ENCODE measurements around the gene FRMD4A.
"Not testable (repeated sequence)": the region's sequence is repeated elsewhere in the genome, so short reads cannot be mapped to it uniquely, and the experiment has no call there.

Gene FRMD4A

GRCh38 chr10:14240253-14241189, 90.2 kb downstream of the FRMD4A start:
- DNase-seq (ENCODE audit: low read depth) = no peak

GRCh38 chr10:14238659-14239058, 92.1 kb downstream of the FRMD4A start:
- DNase-seq (ENCODE audit: low read depth) = not testable (repeated sequence)

- no peak for DNase-seq (ENCODE audit: low read depth)
These were observed 94.4 kb downstream of the FRMD4A start for GRCh38 chr10:14236341-14236740.

- no peak for DNase-seq (ENCODE audit: low read depth)
These were observed 95.0 kb downstream of the FRMD4A start for GRCh38 chr10:14235566-14236195.

- DNase-seq (ENCODE audit: low read depth) = no peak
These were observed 97.2 kb downstream of the FRMD4A start for GRCh38 chr10:14233566-14233965.

- not testable (repeated sequence) for DNase-seq (ENCODE audit: low read depth)
These were observed 101.9 kb downstream of the FRMD4A start for GRCh38 chr10:14228798-14229197.

GRCh38 chr10:14225379-14225778, 105.3 kb downstream of the FRMD4A start:
- DNase-seq (ENCODE audit: low read depth) = no peak

DNA sequence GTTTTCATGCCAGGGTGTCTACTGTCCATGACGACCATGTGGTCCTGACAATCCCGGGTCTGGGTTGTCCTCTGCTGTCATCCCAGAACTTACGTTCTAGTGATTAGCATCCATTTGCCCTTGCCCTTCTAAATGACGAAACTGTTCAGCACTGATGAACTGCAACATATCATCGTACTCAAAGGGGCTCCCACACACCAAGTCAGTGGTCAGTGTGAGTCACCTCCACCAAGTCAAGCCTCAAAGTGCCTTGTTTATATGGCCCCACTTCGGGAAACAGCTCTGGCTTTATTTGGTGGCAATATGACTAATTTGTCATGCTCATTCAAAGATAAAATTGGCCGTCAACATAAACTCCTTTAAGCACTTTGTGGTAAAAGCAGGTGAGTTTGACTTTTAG, 110.7 kb downstream of the FRMD4A start:
- no peak for DNase-seq (ENCODE audit: low read depth)

DNA sequence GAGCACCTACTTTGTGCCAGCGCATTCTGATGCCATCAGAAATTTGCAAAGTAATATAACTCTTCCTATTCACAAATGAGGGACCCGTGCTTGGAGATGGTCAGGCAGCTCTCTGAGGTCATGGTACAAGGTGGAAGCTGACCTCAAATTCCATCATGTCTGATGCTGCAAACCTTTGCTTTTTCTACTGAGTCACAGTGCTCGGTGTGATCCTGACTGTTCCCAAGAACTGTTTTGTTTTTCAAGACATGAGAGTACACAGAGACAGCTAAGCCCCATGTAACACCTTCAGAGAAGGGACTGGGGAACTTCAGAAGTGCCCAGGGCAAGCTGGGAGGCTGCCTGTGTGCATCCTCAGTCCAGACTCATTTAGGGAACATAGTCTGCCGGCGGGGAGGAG, 111.3 kb downstream of the FRMD4A start:
- DNase-seq (ENCODE audit: low read depth) = no peak

DNA sequence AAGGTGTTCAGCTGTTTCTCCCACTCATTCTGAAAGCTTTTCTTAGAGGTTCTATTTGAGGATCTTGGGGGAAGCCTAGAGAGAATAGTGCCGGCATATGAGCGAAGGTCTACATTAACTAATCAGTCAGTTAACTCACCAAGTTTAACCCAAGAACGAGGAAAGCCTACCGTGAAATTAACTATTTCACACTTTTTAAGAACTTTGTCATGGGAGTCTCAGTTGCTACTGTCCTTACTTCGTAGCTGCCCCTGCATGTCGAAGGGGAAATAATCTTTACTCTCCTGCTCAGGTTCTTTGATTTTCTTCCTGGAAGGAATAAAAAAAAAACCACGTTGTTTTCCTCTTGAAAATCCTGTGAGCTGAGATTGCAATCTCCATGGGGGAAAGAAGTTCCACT, 115.1 kb downstream of the FRMD4A start:
- no peak for DNase-seq (ENCODE audit: low read depth)

DNA sequence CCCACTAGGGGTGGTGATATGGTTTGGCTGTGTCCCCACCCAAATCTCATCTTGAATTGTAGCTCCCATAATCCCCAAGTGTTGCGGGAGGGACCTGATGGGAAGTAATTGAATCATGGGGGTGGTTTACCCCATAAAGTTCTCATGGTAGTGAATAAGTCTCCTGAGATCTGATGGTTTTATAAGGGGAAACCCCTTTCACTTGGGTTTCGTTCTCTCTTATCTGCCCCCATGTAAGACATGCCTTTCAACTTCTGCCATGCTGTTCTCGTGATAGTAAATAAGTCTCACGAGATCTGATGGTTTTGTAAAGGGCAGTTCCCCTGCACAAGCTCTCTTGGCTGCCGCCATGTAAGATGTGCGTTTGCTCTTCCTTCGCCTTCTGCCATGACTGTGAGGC, 117.0 kb downstream of the FRMD4A start:
- not testable (repeated sequence) for DNase-seq (ENCODE audit: low read depth)

DNA sequence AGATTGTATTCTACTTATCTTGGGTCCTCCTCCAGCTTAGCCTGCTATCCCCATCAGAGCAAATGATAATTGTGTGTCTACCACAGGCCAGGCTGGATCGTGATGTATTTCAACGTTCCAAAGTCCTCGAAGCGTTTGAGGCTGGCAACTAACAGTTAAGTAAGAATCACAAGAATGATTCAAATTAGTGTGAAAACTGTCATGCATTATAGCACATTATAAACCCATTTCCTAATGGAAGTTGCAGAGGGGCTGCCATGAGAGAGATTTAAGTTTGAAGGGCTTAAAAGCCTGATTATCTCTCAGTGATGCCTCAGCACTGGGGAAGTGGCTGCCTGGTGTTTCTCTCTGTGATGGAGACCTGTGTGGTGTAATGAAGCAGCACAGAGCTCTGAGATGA, 119.1 kb downstream of the FRMD4A start:
- DNase-seq (ENCODE audit: low read depth) = no peak

DNA sequence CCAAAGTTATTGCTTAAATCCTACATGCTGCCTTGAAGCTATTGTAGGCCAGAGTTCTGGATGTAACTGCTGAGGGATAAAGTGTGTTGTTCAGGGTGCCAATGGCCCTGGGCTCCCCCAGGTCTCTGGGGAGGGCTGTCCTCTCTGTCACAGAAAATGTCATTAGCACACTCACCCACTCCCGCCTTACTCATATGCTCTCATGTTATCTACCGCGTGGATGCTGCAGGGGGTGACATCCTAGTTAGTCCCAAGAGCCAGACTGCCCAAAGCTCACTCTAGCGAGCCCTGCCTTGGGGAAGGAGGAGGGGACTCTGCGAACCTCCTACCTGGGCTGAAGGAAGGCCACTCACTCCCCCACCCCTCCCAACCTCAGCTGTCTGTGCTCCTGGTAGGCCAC, 122.5 kb downstream of the FRMD4A start:
- no peak for DNase-seq (ENCODE audit: low read depth)

- DNase-seq (ENCODE audit: low read depth) = no peak
These were observed 125.5 kb downstream of the FRMD4A start for GRCh38 chr10:14205233-14205632.

- no peak for DNase-seq (ENCODE audit: low read depth)
These were observed 129.8 kb downstream of the FRMD4A start for GRCh38 chr10:14200698-14201544.

DNA sequence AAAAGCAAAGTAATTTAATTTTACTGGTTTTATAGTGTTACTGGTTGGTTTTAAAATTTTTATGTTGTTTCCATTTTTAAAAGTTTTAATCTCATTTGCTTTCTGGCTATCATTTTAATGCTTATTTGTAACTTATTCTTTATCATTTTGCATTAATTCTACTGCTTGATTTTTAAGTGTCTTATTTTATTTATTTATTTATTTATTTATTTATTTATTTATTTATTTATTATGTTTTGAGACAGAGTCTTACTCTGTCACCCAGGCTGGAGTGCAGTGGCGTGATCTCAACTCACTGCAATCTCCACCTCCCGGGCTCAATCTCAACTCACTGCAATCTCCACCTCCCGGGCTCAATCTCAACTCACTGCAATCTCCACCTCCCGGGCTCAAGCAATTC, 131.6 kb downstream of the FRMD4A start:
- not testable (repeated sequence) for DNase-seq (ENCODE audit: low read depth)

GRCh38 chr10:14198078-14198477, 132.6 kb downstream of the FRMD4A start:
- no peak for DNase-seq (ENCODE audit: low read depth)

- DNase-seq (ENCODE audit: low read depth) = no peak
These were observed 134.6 kb downstream of the FRMD4A start for GRCh38 chr10:14196113-14196512.

GRCh38 chr10:14195433-14195832, 135.3 kb downstream of the FRMD4A start:
- no peak for DNase-seq (ENCODE audit: low read depth)

- no peak for DNase-seq (ENCODE audit: low read depth)
These were observed 138.0 kb downstream of the FRMD4A start for GRCh38 chr10:14192746-14193145.

DNA sequence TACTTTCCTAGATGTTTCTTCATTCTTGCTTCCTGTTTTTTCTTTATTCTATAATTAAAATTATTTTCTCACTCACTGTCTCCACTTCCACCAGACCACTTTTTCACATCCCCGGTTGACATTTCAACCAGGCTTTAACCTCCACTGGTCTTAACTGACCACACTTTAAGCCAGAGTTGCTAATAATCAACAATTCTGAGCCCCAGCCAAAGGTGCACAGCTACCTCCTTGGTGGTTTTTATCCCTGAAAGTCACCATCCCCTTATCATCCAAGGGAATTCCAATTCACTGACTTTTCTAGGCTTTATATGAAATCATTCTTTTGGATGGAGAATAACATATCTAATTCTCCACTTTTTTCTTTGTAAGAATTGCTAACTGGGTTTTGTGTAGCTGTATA, 138.9 kb downstream of the FRMD4A start:
- DNase-seq (ENCODE audit: low read depth) = no peak

DNA sequence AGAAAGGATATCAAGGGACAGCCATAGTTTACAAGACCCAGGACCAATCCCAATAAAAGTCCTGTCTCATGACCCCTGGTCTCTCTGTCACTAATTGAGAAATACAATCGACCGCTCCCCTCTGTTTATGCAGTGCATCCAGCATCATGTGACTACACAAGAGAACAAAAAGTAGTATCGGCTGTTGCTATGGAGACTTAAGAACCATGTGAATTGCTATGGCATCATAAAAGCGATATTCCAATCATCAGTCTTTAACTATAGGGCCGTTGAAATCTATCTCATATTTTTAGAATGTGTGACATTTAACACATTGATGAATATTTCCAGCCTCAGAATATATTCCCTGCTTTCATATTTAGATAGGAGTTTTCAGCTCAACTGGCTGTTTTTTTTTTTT, 139.3 kb downstream of the FRMD4A start:
- DNase-seq (ENCODE audit: low read depth) = no peak

GRCh38 chr10:14190702-14191101, 140.0 kb downstream of the FRMD4A start:
- no peak for DNase-seq (ENCODE audit: low read depth)

Data from activated T-helper 9 cell treated with anti-CD3 and anti-CD28 coated beads, Interleukin-2, amount 50 U/mL, for 16 hours (primary cell).